ENCODE results near the gene ARID5B.

The ARID5B gene

DNA sequence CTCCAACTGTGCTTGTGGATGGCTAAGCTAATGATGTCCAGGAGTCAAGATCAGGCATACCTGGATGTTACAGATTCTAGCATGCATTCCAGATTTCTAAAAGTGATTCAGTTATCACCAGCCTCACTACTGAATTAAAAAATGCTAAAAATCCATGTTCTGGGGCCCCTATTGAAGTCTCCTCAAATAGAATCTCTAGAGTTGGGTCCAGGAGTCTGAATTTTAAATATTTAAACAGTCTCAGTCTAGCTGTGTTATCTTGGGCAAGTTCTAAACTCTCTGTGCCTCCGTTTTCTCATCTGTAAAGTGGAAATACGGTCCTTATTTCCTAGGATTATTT, 5.0 kb downstream of the ARID5B start:
- no peak for DNase-seq

DNA sequence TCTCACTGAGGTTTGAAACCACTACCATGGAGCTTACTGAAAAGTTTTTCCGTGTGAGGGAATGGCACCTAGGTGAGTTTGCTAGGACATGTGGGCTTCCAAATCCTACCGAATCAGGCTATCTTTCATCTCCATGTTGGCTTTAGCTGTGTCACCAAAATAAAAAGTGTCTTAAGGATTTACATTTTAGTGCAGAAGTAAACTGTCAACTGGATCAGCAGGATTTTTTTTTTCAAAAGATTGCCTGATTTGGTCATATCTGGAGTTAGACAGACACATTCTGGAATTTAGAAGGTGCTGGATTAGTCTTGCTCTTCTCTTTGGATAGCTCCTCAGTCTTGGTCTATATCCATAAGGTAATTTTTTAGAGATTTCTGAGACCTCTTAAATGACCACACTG, 5.5 kb downstream of the ARID5B start:
- no peak for DNase-seq

DNA sequence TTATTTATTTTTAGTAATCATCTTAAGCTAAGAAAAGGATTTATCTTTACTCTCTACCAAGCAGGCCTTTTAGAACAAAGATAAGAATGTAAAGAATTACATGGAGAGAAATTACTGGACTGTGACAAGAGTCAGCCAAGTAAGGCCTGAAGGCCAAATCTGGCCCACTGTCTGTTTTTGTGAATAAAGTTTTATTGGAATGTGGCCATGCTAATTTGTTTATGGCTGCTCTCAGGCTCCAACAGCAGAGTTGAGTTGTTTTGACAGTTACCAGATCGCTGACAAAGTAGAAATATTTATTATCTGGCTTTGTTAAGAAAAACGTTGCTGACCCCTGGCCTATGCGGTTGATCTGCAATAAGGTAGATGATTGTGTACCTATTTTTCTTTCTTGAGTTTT, 6.1 kb downstream of the ARID5B start:
- DNase-seq: no peak

DNA sequence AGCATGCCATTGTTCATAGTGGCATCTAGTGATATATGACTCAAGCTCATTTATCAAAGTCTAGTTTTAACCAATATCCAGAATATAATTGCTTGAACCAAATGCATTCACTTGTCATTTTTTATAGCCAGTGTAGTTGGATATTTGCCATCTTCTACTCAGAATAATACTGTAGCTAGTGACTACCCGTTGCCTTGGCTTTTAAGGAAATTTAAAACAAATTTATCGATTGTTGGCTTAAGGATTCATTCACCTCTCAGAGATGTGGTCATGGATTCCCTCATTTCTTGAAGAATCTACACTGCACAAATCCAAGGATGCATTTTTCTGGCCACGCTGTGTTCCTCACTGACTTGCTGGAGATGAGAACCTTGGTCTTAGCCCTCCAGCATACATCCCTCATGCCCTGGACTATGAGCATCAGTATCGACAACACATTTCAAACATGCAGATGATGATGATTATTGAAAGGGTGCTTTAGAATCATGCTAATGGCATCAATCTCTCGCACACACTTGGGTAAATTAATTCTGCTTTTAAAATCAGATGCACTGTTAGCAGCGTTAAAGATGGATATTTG, 8.8 kb downstream of the ARID5B start:
- no peak for DNase-seq

DNA sequence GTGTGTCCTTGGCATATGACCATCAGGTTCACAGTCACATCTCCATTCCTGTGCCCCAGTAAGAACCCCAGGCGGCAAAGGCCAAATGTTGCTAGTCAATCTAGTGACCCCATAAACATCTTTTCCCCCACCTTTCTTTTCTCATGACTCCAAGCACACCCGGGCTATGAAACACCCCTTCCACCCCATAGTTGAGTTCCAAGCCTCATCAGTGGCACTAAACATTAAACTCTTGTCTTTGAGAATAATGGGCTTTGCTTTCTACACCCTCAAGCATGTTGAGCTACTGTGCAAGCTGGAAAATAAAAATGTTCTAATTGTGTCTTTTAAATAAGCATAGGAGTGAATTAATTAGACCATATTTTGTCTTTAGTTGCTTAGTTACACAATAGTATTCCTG, 9.4 kb downstream of the ARID5B start:
- DNase-seq: no peak

DNA sequence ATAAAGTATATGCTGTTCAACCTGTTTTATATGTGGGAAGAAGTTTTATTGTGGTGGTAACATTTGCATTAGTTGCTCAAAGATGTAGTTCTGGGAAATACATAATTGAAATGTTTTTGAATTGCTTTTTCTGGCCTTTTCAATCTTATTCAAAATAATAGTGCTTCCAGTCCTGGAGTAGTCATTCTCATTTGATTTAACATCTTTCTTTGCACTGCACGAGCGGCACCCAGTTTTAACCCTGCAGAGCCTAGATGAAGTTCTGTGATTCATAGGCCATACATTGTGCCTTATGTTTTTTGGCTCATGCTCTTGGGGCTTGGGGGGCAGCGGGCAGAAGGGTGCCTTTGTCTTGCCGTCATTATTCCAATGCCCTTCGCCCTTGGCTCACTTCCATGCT, 9.9 kb downstream of the ARID5B start:
- no peak for DNase-seq

DNA sequence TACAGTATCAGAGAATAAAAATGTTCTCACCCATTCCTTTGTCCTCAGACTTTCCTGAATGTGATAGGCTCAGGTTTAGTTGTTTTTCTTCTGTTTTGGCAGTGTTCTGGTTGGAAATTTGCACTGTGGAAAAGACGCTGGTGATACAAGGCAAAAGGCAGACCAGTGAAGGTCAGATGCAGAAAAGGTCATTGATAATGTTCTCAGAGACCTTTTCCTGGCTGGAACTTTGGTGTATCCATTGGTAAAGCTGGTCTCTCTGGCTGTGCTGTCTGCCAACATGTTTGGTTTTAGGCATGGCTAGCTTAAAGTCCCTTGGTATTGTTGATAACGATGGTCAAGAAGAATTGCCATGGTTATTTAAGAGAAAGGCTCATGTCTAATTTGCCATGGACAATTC, 11.5 kb downstream of the ARID5B start:
- no peak for DNase-seq

DNA sequence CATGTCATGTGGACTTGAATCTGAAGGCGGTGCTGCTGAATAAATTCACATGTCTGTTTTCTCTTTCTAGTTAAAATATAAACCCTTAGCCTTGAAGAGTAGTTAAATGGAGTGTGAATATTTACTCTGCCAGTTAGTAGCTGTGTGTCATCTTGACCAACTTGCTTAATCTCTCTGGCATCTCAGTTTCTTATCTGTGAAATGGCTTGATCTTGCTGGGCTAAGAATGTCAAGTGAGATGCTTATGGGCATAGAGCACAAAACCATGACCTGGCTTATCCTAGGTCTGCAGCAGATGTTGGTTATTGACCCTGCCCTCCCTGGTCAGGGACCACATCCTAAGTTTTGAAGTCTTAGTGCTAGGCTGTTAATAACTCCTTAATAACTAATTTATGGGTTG, 16.6 kb downstream of the ARID5B start:
- no peak for DNase-seq

DNA sequence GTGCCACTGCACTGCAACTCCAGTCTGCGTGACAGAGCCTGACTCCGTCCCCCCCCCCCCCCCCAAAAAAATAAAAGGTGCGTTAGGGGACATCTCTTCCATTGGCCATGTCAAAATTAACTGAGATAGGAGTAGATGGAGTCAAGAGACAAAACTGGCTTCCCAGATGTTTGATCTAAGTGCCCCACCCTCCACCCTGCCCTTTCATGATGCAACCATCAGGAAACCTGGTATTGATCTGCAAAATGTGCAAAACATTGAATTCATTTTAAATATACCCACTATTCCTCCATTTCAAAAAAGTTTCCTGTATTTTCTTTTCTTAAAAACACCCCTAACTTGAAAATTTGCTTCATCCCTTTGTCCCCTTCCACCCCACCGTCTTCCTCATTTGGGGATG, 17.5 kb downstream of the ARID5B start:
- no peak for DNase-seq

DNA sequence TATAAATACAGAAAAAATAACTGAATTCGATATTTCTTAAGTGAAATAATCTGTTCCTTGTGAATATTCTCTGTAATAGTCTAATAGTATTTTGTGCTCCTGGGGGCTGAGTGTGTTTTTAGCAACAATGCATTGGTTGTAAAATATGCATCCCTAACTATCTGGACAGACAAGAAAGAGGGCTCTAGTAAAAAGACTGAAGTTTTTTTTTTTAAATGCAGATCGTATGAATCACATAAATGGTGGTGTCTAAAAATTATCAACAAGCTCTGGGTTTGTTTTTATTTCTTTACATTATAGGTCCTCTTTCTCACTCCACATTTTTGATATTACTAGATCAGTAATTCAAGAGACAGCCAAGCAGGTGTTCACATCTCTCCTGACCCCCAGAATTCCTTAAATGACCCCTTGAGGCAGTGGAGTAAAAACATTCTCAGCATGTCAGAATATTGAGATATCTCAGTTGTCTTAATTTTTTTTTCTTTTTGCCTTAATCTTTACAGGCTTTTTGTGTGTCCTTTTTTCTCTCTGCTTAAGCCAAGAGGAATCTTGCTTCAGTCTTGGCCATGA, 18.2 kb downstream of the ARID5B start:
- no peak for DNase-seq

DNA sequence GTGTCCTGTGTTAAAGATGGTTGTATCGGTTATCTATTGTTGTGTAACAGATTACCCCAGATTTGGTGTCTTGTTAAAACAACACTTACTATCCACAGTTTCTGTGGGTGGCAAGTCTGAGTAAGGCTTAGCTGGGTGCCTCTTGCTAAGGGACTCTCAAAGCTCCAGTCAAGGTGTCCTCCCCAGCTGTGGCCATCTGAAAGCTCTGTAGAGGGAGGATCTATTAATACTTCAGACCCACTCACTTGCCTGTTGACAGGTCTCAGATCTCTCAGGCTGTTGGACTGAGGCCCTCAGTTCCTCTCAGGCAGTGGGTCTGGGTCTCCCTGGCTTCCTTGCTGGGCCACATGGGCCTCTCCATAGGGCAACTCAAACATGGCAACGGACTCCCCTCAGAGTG, 19.6 kb downstream of the ARID5B start:
- no peak for DNase-seq

DNA sequence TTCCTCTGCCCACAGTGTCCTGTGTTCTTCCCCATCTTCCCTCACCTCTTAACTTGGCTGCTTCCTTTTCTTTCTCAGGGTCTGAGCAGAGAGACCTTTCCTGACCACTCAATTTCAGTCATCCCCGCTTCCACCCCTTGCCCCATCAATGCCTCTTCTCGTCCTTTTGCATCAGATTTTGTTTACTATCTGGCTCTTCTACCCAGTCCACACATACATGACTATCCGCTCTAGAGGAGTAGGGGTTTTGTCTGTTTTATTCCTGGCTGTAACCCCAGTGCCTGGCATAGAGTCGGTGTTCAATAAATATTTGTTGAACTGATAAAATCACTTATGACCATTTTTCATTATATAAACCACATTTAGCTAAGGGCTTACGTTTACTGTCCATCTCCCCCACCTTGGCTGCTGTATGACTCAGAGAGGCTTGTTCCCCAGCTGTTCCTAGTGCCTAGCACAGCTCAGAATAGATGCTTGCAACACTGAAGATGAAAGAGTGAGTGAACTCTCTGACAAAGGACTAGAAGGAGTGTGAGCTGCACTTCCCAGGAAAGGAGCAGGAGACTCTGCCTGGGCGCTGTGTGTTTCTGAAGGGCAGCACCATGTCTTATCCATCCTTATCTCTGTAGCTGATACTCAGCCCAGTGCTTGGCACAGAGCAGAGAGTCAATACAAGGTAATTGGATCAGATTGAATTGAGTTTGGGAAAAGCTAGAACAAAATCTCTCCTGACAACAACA, 21.9 kb downstream of the ARID5B start:
- no peak for DNase-seq

DNA sequence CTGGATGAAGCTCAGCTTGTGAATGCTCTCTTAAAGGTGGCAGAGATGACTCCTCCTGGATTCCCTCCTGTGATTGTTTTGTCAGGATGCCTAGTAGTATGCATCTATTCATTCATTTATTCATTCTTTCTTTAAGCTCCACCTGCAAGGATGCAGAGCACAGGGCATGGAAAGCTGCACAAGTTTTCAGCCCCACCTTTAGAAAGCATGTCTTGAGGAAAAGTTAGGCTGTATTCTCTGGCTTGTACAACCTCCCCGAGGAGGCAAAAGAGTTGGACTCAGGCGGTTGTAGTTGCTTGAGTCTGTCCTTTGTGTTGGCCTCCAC, 22.4 kb downstream of the ARID5B start:
- DNase-seq: no peak

DNA sequence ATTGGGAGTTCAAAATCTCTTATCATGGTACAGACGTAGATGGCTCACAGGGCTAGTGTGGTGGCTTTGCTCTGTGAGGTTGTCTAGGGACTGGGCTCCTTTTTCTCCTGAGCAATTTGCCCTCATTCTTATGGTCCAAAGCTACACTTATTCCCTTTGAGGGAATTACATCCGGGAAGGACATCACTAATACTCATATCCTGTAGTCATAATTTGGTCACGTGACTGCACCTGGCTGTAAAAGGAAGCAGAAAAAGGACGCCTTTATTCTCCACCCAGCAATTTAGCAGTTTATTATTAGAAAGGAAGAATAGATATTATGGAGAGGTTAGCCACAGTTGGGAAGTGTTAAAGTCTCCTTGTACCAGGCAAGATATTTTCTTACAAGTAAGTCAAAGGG, 28.1 kb downstream of the ARID5B start:
- DNase-seq: no peak

DNA sequence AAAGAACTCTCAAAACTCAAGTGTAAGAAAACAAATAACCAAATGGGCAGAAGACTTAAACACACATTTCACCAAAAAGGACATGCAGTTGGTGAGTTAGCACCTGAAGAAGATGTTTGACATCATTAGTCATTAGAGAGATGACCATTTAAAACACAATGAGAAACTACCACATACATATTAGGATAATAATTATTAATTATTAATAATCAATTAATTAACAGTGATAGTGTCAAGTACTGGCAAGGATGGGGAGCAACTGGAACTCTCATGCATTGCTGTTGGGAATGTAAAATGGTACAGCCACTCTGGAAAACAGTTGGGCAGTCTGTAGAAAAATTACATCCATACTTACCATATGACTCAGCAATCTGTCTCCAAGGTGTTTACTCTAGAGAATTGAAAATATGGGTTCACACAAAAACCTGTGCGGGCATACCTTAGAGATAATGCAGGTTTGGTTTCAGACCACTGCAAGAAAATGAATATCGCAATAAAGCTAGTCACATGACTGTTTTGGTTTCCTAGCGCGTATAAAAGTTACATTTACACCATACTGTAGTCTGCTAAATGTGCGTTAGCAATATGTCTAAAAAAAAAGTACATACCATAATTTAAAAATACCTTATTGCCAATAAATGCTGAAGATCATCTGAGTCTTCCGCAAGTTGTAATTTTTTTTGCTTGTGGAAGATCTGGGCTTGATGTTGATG, 30.3 kb downstream of the ARID5B start:
- no peak for DNase-seq

DNA sequence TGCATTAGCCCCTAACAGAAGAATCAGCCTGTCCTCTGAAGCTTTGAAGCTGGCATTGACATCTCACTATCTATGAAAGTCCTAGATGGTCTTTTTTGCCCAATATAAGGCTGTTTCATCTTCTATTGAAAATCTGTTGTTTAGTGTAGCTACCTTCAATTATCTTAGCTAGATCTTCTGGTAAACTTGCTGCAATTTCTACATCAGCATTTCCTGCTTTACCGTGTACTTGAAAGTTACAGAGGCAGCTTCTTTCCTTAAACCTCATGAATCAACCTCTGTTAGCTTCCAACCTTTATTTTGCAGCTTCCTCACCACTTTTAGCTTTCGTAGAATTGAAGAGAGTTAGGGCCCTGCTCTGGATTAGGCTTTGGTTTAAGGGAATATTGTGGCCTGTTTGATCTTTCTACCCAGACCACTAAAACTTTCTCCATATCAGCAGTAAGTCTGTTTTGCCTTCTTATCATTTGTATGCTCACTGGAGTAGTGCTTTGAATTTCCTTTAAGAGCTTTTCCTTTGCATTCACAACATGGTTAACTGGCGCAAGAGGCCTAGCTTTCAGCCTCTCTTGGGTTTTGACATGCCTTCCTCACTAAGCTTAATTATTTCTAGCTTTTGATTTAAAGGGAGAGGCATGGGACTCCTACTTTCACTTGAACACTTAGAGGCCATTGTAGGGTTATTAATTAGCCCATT, 32.5 kb downstream of the ARID5B start:
- DNase-seq: no peak

DNA sequence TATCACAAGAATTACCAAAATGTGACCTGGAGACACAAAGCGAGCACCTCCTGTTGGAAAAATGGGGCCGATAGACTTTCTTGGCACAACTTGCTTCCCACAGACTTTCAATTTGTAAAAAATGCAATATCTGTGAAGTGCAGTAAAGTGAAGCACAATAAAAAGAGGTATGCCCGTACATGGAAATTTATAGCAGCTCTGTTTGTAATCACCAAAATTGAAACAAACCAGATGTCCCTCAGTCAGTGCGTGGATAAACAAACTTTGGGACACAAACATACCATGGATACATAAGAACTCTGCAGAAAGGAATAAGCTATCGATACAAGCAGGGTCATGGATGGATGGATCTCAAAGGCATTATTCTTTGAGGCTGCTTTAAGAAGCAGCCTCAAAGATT, 33.6 kb downstream of the ARID5B start:
- no peak for DNase-seq

DNA sequence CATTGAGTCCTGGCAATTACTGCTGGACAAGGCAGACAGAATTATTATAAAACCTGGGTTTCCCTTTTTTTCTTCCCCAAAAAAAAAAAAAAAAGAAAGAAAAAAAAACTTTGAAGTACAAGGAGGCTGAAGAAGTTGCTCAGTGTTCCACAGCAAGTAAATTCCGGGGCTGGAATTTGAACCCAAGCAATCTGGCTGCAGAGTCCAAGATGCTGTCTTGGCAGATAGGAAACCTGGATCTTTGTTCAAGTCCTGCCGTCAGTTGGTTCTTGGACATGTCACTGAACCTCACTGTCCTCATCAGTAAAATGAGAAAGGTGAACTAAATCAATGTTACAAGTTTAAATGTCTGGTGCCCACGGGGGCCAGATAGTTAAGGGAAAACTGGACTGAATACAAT, 35.3 kb downstream of the ARID5B start:
- DNase-seq: no peak

DNA sequence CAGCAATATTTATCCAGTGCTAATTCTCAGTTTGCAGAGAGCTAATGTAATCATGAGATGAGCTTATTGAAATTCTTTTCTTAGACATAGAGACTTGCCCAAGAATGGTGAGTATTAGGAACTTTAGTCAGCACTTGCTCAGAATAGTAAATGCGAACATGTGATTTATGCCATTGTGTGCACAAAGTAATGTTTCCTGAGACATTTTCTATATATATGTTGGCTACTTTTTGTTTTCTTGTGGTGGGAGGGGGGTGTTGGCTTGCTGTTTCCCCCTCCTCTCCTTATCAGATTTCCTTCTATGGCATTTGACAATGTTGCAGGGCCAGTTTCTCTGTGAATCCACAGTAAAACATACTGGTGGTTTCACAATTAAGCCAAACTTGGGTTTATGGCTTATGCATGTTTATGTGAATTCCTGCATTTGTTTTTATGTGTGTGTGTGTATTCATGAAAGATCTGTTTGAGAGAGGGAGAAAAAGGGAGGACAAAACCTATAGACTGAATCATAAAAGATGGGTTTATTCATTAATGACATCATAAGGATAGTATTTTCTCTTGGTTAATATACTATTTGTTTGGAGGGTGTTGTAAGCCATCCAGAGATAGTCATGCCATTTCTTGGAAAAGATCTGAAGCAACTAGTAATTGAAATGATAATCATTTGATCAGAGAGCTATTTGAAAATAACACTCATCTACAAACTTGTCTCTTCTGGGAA, 36.3 kb downstream of the ARID5B start:
- no peak for DNase-seq

DNA sequence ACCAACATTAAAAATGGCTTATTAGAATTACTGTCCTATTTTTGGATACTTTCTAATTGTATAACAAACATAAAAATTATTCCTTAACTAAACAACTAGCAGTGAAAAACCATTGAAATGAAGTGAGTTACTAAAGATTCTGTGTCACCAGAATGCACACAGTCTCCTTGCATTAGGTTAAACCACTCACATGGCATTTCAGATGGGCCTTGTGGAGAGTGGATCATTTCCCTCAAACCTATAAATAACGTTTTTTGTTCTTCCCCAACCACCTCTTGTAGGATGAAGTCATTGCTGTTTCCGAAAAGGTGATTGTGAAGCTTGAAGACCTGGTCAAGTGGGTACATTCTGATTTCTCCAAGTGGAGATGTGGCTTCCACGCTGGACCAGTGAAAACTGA, 38.4 kb downstream of the ARID5B start:
- DNase-seq: no peak

DNA sequence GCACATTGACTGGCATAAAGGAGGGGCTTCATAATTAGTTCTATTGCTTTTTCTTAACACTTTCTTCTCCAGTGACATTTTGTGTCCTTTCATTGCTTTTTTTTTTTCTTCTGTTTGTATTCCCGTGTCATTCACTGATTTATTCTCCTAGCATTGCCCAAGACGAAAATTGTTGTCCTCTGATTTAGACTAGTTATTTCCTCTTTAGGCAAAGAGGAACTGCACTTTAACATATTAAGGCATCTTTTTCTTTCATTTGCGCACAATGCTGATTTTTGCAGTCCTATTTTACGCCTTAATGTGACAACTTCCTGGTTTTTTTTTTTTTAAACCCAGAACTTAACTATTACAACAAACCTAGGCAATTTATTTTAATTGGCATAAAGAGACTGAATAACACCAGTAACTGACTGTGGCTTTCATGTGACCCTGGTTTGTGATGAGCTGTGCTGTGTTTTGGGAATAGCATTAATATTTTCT, 39.7 kb downstream of the ARID5B start:
- DNase-seq: no peak

DNA sequence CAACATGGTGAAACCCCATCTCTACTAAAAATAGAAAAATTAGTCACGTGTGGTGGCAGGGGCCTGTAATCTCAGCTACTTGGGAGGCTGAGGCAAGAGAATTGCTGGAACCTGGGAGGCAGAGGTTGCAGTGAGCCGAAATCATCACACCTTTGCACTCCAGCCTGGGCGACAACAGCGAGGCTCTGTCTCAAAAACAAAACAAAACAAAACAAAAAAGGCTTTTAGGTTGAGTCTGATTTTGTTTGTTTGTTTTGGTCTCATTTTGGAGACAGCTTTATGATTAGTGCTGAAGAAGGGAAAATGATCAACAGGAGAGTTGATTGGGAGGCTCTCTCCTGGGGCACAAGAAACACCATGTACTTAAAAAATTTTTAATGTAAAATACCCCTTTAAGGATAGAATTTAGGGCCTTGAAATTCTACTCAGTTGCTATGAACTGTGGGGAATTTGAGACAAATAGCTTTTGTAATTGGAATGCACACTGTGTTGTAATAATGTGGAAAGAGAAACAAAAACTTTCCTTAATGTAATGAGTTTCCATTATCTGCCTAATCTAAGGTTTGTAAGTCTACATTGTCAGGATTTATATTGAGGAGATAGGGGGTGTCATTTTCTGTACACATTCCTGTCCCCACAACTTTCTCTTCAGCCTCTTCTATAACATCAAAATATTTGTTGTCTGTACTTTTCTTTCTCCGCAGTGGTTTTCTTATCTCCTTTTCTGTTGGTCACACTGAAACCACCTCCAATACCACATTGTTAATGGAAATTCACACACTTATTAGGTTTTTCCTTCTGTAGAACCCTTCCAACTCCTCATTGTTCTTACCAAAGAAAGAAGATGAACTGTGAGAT, 41.3 kb downstream of the ARID5B start:
- no peak for DNase-seq
